GM21360 (cell line): ENCODE results near the gene STKLD1.
"Not testable (repeated sequence)": the region's sequence is repeated elsewhere in the genome, so short reads cannot be mapped to it uniquely, and the experiment has no call there.

Experiments
- ATAC-seq: cut with Tn5 transposase; IDR thresholded peaks from one replicate; pipeline ENCODE4 v1.9.1; 2021; ENCODE audit warnings: mild to moderate bottlenecking, moderate library complexity; ENCODE audit not compliant: unreplicated experiment

STKLD1 gene

DNA sequence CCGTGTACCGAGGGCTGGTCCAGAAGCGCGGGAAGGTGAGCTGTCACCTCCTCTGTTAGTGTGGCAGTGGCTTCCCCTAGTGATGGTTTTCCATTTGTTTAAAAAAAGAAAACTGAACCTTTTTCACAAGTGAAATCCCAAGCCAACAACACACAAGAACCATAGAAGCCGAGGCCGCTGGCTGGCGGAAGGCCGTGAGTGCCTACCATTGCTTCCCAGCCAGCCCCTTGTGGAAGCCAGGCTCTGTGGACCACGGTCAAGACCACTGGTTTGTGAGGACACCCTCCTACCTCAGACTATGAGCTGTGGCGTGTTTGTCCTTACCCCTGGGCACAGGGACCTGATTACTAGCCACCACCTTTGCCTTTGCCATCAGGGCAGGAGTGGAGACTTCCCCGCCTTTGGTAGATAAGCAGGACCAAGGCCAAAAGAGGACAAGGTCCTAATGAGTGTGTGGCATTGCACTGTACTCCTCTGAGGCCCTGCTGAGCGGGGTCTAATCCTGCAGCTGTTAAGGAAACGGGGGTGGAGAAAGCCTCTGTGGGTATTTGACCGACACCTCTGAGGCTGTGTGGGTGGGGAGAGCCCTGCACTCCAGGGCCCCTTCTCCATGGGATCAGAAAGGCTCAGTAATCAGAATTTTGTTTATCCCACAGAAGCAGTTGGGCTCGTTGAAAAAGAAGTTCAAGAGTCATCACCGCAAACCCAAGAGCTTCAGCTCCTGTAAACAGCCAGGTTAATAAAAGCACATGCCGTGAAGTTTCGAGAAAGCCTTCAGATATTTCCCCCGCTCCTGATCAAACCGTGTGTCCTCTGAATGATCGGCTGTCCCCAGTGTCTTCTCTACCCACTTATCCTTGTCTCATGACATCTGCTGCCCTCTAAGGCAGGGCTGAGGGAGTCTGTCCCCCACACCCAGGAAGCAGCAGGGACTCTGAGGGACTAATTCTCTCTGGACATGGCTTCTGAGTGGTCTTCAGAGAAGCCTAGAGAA, 15.5 kb upstream of the STKLD1 start:
- ATAC-seq = no peak

DNA sequence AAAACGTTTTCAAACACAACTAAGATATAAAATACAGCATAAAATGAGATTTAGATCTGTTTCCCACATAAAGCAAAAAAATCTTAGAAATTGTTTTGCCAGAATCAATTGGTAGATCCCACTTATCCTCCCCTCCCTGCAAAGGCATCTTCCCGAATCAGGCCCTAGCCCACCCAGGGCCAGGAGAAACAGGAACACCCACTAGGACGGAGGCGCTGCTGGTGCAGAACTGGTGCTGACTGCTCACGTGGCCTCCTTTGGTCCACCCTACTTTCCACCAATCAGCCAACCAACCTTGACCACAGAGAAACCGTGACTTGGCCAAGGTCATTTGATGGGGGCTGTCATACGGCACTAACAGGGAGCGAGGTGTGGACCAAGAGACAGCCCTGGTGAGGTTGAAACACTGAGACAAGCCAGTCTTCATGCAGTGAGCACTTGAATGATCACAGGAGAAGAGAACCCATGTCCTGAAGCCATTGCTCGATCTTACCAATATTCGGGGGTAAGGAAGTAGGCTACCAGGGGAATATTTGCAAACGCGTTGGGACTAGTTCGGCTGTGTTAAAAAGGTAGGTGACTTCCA, 14.6 kb upstream of the STKLD1 start:
- ATAC-seq = no peak

DNA sequence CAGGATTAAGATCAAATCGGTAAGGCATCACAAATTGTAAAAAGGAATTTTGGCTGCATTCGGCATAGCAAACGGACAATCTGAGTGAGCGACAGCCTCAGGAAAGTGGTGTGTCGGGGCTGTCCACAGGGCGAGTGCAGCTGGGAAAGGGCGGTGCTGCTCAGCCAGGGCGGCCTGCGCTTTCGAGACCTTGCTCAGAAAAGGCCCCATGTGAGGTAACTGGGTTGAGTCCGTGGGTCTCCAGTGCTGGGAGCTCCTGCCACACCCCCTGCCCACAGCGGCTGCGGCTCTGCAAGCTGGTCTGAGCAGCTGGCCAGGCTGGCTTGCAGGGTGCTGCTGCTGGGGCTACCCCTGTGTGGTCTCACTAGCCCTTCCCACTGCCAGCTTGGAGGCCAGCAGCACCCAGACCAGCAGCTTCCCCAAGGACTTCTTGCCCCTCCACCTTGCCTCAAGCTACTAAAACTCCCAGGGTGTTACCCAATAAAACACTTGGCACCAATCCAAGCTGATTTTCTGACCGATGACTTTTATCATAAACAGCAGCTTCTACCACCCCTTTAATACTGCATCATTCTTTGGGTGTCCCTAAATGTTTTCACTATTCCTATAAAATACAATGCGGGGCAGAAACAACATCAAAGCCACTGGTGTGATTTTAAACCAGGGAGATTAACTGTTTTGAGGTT, 13.7 kb upstream of the STKLD1 start:
- no peak for ATAC-seq

DNA sequence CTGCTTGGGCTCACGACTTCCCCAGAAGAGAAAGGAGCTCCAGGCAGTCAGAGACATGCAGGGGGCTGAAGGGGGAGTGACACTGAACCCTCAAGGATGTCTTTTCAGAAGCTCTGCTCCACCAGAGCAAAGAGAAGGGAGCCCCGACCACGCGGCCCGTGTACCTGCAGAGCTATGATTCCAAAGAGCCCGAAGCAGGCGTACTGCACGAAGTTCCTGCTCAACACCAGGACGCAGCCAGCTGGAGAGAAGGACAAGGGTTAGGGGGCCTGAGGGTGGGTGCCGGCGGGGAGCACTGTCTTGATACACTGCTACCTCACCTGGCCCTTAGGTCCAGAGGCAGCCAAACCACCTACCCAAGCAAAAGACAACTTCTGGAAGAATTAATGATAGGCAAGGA, 9.7 kb upstream of the STKLD1 start:
- no peak for ATAC-seq

DNA sequence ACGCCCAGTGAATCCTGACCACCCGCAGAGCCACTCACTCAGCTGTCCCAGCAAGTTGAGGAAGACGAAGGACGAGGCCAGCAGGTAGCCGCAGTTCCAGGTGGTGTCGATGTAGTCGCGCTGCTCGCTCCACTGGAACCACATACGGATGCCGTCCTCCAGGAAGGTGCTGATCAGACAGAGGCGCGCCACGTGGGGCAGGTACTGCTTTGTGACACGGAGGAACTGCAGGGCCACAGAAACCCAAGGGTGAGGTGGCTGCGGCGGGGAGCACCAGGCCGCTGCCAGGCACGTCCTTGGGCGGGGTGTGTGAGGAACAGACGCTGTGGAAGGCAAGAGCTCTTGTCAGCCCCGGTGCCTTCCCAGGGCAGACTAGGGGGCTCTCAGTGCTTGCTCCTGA, 8.9 kb upstream of the STKLD1 start:
- ATAC-seq = no peak

DNA sequence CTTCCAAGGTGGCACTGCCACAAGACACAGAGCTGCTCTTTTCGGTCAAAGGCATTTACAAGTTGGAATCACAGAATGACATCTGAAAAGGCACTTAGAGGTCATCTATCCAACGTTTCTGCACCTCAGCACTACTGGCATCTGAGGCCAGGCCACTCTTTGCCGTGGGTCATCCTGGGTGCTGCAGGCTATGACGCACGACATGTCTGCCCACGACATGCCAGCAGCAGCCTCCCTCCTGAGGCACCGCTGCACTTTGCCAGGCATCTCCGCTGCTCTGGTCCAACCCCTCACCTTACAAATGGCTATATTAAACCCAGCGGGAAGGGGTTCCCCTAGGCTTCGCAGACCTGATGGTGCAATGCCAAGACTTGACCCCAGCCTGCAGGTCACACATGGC, 8.4 kb upstream of the STKLD1 start:
- no peak for ATAC-seq

DNA sequence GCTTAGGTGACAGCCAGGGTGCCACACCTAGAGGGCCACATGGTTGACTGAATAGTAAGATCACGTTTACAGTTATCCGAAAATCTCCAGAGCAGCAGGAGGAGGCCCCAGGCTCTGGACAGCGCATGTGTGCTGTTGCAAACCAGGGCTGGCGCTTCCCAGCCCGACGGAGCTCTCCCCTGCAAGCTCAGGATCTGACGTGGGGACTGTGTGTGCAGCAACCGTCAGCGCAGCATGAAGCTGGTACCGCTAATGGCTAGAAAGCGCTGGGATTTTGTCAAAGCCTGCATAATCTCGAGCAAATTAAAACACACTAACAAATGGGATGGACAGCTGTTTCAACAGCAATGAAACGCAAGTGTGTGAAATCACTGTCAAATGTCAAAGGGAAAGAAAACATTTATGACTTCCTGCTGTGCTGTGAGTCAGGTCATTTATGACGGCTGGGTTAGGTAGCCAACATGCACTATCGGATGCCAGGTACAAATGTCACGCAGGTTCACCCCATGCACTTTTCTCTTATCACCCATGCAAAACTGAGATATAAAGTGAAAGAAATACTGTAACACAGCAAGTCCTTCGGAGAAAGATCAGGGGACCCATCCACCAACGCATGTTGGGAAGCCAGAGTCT, 7.8 kb upstream of the STKLD1 start:
- ATAC-seq = no peak

DNA sequence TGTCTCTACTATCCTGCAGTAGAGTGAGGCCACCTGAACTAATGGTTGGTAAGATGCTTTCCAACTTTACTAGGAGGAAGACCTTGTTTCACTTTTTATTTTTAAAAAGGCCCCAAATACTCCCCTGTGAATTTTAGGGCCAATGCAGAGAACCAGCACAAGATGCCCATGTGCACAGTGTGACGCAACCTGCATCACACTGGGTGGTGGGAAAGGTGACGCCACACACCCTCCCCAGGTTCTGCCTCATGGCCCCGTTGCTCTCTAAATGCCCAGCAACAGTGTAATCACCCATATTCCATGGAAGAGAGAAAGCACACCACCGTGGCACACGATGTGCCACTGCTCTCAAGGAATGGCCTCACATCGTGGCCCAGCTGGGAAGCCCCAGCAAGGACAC, 6.7 kb upstream of the STKLD1 start:
- ATAC-seq = no peak

DNA sequence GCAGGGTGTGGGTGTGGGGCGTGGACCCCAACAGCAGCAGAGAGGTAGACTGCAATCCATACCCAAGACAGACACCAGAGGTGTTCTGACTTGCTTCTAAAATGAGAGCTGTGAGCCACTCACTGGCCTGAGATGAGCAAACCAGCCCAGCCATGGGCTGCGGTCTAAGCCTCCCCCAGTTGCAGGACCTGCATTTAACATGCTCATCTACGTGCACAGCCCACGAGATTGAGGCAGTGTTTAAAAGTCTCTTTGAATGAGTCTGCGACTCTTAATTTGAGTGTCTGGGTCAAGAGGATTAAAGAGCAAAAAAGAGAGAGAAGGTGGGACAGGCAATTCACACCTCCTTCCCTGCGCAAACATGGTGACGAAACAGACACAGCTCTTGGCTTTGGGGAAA, 6.2 kb upstream of the STKLD1 start:
- no peak for ATAC-seq

DNA sequence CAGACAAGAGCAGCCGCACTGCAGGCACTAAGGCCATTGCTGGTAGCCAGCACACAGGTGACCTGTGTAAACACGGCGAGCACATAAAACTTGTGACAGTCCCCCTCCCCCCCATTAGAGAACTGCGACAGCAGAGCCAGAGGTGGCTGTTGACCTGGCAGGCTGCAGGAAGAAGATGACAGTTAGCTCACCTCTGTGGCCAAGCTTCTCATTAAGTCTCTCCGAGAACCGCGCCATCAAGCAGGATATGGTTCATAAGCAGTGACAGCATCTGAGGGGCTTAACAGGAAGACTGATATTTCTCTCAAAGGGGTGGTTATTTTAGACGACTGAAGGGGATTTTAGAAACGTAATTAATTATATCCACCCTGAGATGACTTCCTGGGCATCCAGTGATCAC, 5.5 kb upstream of the STKLD1 start:
- no peak for ATAC-seq

DNA sequence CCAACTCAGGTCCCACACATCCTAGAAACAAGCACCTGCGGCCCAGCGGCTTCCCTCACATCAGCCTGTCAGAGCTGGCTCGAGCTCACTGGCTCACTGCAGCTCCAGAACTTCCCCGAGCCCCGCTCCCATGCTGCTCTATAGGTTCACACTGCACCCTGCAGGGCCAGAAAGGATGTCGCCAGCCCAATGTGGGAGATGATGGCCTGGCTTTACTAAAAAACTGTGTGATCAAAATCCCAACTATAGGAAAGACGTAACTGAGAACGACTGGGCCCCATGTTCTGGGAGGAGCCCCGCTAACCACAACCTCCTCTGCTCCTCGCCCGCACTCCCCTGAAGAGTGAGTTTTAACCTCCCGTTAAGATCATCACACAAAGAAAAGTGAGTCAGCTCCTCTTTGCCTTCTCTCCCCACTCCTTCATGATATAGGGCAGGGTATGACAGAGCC, 4.9 kb upstream of the STKLD1 start:
- no peak for ATAC-seq

DNA sequence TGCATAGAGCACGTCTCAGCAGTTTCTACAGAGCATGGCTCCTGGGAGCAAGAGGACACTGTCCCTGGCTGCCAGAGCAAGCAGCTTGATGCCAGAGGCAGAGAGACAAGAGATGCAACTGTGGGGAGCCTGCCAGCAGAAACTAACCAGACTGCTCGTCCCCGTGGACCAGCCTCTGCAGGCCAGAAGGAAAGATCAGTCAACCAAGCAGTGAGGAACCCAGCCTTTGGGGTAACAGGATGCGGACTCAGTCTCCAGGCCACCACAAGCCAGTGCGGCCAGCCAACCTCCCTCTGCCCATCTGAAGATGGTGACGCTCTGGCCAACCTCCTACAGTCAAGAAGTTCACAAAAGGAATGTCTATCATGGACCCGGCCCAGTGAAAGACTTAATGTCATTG, 4.0 kb upstream of the STKLD1 start:
- ATAC-seq = no peak

DNA sequence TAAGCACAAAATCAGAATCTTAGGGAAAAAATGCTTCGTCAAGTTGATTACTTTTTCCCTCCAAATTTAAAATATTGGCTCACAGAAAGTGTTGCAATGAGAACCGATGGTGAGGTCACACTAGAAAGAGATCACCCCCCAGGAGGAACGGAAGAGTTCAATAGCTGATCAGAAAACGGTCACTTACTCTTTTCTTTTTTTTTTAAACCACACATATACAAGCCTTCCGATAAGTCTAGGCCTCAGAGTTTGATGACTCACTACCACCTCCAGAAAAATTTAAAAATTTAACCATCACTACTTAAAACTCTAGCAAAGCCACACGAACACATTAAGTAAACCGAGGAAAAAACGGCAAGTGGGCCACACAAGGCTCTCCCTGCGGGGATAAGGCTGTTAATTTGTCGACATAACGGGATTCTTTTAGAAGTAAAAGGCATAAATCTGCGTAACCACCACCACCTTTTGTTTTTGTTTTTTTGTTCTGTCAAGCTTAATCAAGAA, 1.5 kb upstream of the STKLD1 start:
- no peak for ATAC-seq

DNA sequence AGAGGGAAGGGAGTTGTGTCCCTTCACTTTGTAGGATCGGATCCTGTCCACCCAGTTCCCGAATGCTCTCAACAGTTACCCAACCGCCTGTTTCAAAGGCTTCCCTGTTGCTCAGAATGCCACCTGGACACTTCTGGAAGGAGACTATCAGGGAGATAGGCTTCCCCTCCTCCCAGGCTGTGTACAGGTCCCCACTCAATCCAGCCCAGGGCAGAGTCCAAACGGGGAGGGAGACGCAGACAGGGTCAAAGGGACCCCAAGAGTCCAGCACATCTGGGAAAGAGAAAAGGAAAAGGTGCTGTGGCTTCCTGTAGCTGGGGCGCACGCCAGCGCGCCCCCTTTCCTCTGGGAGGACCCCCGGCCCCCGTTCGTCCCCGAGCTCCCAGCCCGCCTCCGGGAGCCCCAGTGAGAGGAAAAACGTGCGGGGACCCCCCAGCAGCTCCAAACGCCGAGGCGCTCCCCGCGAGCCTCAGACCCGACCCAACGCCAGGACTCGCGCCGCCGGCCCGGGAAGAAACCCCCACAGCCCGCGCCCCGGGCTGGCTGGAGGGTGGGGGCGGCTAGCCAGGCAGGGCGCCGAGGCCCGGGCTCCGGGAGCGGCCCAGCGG, 946 bp upstream of the STKLD1 start:
- ATAC-seq = peak; percentile 7

DNA sequence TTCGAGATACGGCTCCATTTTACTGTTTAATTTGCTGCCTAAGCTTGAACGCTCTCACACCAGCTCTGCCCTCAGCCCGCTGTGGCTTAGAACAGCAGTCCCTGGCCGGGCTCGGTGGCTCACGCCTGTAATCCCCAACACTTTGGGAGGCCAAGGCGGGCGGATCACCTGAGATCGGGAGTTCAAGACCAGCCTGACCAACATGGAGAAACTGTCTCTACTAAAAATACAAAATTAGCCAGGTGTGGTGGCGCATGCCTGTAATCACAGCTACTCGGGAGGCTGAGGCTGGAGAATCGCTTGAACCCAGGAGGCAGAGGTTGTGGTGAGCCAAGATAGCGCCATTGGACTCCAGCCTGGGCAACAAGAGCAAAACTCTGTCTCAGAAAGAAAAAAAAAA, 1.1 kb downstream of the STKLD1 start:
- not testable (repeated sequence) for ATAC-seq

DNA sequence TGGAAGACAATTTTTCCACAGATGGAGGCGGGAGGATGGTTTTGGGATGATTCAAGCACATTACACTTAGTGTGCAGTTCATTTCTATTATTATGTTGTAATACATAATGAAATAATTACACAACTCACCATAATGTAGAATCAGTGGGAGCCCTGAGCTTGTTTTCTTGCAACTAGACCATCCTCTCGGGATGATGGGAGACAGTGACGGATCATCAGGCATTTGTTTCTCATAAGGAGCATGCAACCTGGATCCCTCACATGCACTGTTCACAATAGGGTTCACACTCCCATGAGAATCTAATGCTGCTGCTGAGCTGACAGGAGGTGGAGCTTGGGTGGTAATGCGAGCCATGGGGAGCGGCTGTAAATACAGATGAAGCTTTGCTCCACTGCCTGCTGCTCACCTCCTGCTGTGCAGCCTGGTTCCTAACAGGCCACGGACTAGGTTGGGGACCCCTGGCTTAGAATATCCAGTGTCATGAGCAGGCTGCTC, 1.6 kb downstream of the STKLD1 start:
- no peak for ATAC-seq

DNA sequence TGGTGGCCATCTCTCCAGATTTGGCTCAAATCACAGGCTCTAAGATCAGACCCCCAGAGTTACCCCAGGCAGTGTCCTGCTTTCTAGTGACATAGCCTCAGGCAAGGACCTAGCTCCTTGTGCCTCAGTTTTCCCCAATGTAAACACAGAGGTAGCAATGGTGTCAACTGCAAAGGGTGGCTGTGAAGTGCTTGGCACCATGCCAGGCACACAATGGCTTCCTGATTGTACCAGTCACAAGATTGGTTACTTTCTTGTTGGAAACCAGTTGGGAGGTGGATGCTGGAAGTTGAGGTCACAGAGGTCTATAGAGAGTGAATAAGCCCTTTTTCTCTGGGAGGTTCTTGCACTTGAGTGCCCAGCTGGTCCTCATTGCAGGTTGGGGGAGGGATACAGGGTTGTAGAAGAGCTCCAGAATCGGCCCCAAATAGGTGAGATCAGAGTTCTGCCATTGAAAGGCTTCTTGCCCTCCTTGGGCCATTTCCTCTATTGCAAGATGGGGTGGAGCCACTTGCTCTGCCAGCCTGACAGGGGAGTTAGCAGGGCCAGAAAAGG, 2.3 kb downstream of the STKLD1 start:
- no peak for ATAC-seq

DNA sequence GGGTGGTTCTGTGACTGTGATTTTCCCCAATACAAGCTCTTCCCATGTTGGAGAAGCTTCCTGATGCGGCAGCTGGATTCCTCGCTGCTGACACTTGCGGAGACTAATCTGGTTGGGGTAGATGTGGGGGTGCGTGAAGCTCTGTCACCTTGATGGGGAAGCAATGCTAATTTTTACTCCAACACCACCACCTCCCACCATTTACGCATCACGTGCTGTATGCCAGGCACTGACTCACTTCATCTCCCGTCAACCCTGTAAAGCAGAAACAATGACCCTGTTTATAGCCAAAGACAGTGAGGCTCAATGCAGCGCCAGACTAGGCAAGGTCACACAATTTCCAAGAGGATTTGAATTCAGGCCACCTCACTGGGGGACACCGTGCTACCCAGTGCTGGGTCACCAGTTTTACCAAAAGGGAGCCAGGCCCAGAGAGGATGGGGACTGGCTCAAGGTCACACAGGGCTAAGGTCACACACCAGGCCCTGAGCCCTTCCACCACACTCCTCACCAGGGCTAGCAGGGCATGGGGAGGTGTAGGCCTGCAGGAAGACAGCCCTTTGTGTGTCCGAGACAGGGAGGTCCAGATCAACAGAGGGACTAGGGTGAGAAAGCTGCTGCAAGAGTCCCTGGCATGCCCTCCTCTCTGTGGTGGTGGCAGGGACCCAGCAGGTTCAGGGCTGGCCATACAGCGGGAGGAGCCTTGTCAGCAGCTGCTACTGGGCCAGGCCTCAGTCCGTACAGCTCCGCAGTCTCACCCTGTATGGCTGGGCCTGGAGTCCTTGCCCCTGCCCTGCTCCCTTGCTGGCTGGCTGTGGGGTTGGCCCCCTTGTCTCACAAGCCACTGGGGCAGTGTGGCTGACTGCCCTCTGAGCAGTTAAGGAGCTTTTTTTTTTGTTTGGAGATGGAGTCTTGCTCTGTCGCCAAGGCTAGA, 3.3 kb downstream of the STKLD1 start:
- ATAC-seq = no peak

DNA sequence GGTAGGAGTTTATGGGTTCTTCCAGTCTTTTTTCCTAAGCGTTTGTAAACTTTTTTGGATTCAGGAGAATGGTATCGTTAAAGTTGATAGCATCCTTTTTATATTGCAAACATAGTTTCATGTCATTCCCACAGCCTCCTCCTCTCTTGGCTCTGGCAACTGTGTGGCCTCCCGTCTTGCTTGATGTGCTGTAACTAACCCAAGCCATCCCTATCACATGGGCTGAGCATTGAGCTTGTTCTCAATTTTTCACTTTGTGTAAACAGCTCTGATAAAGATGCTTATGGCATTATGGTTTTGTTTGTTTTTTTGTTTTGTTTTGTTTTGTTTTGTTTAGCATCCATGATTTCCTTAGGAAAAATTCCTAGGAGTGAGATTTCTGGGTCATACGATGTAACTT, 4.6 kb downstream of the STKLD1 start:
- no peak for ATAC-seq
